Immature natural killer cell (primary cell): ENCODE measurements around the gene MRPL20. TPM values are rescaled to one million over a fixed set of nuclear protein-coding genes. Genes with fewer than 3 reads are reported as not detected.
"Not testable (repeated sequence)": the region's sequence is repeated elsewhere in the genome, so short reads cannot be mapped to it uniquely, and the experiment has no call there.

Source experiments
- DNase-seq, 3 donors: peaks; one replicate each; pipeline ENCODE4 v3.0.0; 2022; ENCODE audit warnings: mixed read lengths in 1 of 3
- H3K27ac Mint-ChIP-seq, 6 donors: one replicate each; pipeline ENCODE4 v1.8.0; 2020; ENCODE audit warnings: mixed read lengths in 6 of 6, mild to moderate bottlenecking in 5 of 6, inconsistent platforms in 4 of 6, moderate library complexity in 3 of 6
- H3K27me3 Mint-ChIP-seq, 3 donors: one replicate each; pipeline ENCODE4 v1.8.0; 2020 to 2021; ENCODE audit warnings: low read depth in 3 of 3, mild to moderate bottlenecking in 3 of 3, mixed read lengths in 3 of 3, moderate library complexity in 3 of 3, inconsistent platforms in 1 of 3
- H3K36me3 Mint-ChIP-seq, 3 donors: one replicate each; pipeline ENCODE4 v1.8.0; 2020; ENCODE audit warnings: mixed read lengths in 3 of 3, inconsistent platforms in 2 of 3, mild to moderate bottlenecking in 2 of 3
- H3K4me1 Mint-ChIP-seq, 2 donors: one replicate each; pipeline ENCODE4 v1.8.0; 2020; ENCODE audit warnings: inconsistent platforms in 2 of 2, mild to moderate bottlenecking in 2 of 2, mixed read lengths in 2 of 2, moderate library complexity in 1 of 2
- H3K4me3 Mint-ChIP-seq, 5 donors: one replicate each; pipeline ENCODE4 v1.8.0; 2020; ENCODE audit warnings: mild to moderate bottlenecking in 5 of 5, mixed read lengths in 5 of 5, inconsistent platforms in 3 of 5, moderate library complexity in 3 of 5
- H3K9me3 Mint-ChIP-seq, 6 donors: one replicate each; pipeline ENCODE4 v1.8.0; 2020; ENCODE audit warnings: mild to moderate bottlenecking in 6 of 6, mixed read lengths in 6 of 6, inconsistent platforms in 4 of 6, moderate library complexity in 3 of 6
- polyA plus RNA-seq, 3 donors: library from polyadenylated mRNA; unstranded; fragments of 300-500 nt; fragmentation: Illumina TruSeq; gene quantifications; one replicate each; pipeline ENCODE4 v1.2.3, GENCODE V29; 2021

The MRPL20 gene
- polyA plus RNA-seq, result 100 to 1,000 TPM; 167 to 194 (median 182) TPM

- Mint-ChIP-seq H3K4me1 (peaks cover 26 to 36% of the 10 kb centered on the region in 2 donors), H3K9me3 (no peaks in the 10 kb centered on the region), H3K27me3 (peaks cover 5 to 10% (median 5%) of the 10 kb centered on the region in 3 donors), H3K4me3 (peak within 1 kb of the TSS; percentile 91 to 94 (median 93)), H3K36me3 (peaks cover 7 to 15% (median 9%) of the 10 kb centered on the region in 3 donors), H3K27ac (peak within 1 kb of the TSS; percentile 76 to 94 (median 91))
- DNase-seq, result peak; percentile 95 to 96 (median 95)
These were observed at the start of gene MRPL20 for GRCh38 chr1:1406821-1407635. Gene MRPL20, minus strand, starts transcription at chr1:1407293. Its CDS starts 76 bp downstream, at chr1:1407217.

GRCh38 chr1:1456683-1457255, 49.7 kb upstream of the MRPL20 start:
- DNase-seq, H3K4me3 Mint-ChIP-seq, H3K4me1 Mint-ChIP-seq, H3K27ac Mint-ChIP-seq, H3K9me3 Mint-ChIP-seq, H3K27me3 Mint-ChIP-seq, H3K36me3 Mint-ChIP-seq: not testable (repeated sequence)

DNA sequence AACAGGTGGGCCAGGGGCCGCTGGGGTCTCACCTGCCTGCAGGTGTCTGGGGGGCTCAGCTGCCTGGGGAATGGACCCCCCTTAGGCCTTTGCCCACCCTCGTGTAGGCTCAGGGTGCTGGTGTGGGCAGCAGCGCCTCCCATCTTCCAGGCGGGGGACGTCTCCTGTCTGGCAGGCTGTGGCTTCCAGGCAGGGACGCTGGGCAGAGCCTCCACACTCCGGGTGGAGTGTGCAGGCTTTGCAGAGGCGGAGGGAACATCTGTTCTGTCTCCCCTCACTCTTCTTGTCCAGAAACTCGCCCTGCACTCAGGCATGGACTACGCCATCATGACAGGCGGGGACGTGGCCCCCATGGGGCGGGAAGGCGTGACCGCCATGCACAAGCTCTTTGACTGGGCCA, 48.8 kb upstream of the MRPL20 start:
- not testable (repeated sequence) for H3K27ac Mint-ChIP-seq, H3K4me3 Mint-ChIP-seq, DNase-seq, H3K9me3 Mint-ChIP-seq, H3K36me3 Mint-ChIP-seq, H3K27me3 Mint-ChIP-seq, H3K4me1 Mint-ChIP-seq

GRCh38 chr1:1455366-1455884, 48.3 kb upstream of the MRPL20 start:
- H3K4me1 Mint-ChIP-seq, result no peaks in the 10 kb centered on the region
- H3K4me3 Mint-ChIP-seq, result no peak overlapping the region
- H3K27me3 Mint-ChIP-seq, result peaks cover 0 to 2% (median 0%) of the 10 kb centered on the region in 3 donors
- no peak for DNase-seq
- H3K9me3 Mint-ChIP-seq, result no peaks in the 10 kb centered on the region
- no peak overlapping the region for H3K27ac Mint-ChIP-seq
- no peaks in the 10 kb centered on the region for H3K36me3 Mint-ChIP-seq

- H3K27ac Mint-ChIP-seq, DNase-seq, H3K9me3 Mint-ChIP-seq, H3K27me3 Mint-ChIP-seq, H3K36me3 Mint-ChIP-seq, H3K4me3 Mint-ChIP-seq, H3K4me1 Mint-ChIP-seq: not testable (repeated sequence)
These were observed 47.4 kb upstream of the MRPL20 start for GRCh38 chr1:1454286-1455056.

GRCh38 chr1:1452882-1453281, 45.8 kb upstream of the MRPL20 start:
- H3K27ac Mint-ChIP-seq, result no peak overlapping the region
- DNase-seq, result no peak

DNA sequence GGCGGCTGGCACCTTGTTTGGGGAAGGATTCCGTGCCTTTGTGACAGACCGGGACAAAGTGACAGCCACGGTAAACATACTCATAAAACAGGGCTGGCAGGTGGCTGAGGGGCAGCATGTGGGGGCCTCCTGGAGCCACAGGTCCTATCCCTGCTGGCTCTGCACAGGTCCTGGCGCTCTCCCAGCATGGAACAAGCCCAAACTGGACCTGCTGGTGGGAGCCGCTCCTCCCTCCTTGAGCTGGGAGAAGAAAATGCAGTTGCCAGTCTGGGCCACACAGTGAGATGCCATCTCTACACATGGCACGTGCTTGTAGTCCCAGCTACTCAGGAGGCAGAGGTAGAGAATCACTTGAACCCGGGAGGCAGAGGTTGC, 45.3 kb upstream of the MRPL20 start:
- not testable (repeated sequence) for DNase-seq, H3K36me3 Mint-ChIP-seq, H3K27me3 Mint-ChIP-seq, H3K9me3 Mint-ChIP-seq, H3K27ac Mint-ChIP-seq, H3K4me1 Mint-ChIP-seq, H3K4me3 Mint-ChIP-seq

More at GRCh38 chr1:1452882-1453281, 45.8 kb upstream of the MRPL20 start:
- Mint-ChIP-seq H3K9me3 (no peaks in the 10 kb centered on the region), H3K27me3 (peaks cover 0 to 4% (median 2%) of the 10 kb centered on the region in 3 donors), H3K4me1 (no peaks in the 10 kb centered on the region), H3K36me3 (no peaks in the 10 kb centered on the region), H3K4me3 (no peak overlapping the region)

GRCh38 chr1:1451696-1452364, 44.7 kb upstream of the MRPL20 start:
- Mint-ChIP-seq H3K9me3 (no peaks in the 10 kb centered on the region), H3K4me1 (no peaks in the 10 kb centered on the region), H3K36me3 (no peaks in the 10 kb centered on the region), H3K4me3 (no peak overlapping the region), H3K27ac (no peak overlapping the region), H3K27me3 (peaks cover 0 to 4% (median 2%) of the 10 kb centered on the region in 3 donors)
- no peak for DNase-seq

DNA sequence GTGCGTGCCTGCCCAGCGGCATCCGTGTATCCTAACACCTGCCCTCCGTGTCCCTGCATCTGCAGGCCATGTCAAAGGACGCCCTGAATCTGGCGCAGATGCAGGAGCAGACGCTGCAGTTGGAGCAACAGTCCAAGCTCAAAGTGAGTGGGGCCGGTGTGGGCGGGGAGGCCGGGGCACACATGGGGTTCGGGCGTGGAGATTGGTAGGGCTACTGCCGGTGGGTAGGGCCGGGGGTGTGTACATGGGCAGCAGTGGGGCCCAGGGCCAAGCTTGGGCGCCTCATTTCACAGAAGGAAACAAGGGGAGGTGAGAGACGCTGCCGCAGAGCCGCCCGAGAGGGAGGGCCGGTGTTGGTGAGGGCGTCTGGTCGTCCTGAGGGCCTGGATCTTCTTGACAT, 43.5 kb upstream of the MRPL20 start:
- not testable (repeated sequence) for H3K9me3 Mint-ChIP-seq, H3K36me3 Mint-ChIP-seq, DNase-seq, H3K27ac Mint-ChIP-seq, H3K27me3 Mint-ChIP-seq, H3K4me1 Mint-ChIP-seq, H3K4me3 Mint-ChIP-seq

- Mint-ChIP-seq H3K9me3 (no peaks in the 10 kb centered on the region), H3K36me3 (no peaks in the 10 kb centered on the region), H3K27me3 (peaks cover 0 to 4% (median 0%) of the 10 kb centered on the region in 3 donors), H3K27ac (no peak within 1 kb of the TSS), H3K4me1 (no peaks in the 10 kb centered on the region), H3K4me3 (no peak within 1 kb of the TSS)
- no peak for DNase-seq
These were observed 42.1 kb upstream of the MRPL20 start, which contains the start of gene ATAD3C for GRCh38 chr1:1449099-1449739. Gene ATAD3C, plus strand, starts transcription at chr1:1449689. Its CDS starts 995 bp downstream, at chr1:1450684.

GRCh38 chr1:1446631-1447030, 39.5 kb upstream of the MRPL20 start:
- H3K27ac Mint-ChIP-seq, H3K4me3 Mint-ChIP-seq, H3K9me3 Mint-ChIP-seq, H3K27me3 Mint-ChIP-seq, DNase-seq, H3K36me3 Mint-ChIP-seq, H3K4me1 Mint-ChIP-seq: not testable (repeated sequence)

DNA sequence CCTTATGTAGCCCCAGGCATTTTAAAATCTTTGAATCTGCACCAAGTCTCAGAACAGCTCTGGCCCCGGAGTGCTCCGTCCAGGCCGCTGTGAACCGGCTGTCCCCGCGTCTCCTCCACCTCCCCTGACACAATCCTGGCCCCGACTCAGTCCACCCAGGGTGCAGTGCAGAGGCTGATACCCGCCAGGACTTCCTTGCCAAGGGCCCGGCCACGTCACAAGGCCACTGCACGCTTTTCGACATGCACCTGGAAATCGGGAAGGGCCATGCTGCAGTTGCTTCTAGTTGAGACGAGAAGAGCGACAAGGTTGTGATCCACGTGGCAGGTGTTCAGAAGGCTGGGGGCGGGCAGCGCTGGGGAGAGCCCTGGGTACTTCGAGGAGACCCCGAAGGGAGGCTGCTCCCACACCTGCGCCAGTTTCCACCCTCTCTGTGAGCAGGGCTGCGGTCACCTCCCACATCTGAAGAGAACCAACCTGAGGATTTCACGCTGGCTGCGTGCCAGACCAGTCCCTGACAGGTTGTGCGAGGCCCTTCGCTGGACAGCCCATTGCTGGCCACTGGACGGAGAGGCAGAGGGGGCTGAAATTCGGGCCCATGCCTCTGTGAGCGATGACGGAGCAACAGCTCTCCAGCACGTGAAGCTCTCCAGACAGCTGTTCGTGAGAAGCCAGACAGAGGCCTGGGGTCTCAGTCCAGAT, 35.1 kb upstream of the MRPL20 start:
- H3K4me3 Mint-ChIP-seq, result no peak overlapping the region
- no peaks in the 10 kb centered on the region for H3K36me3 Mint-ChIP-seq
- no peak overlapping the region for H3K27ac Mint-ChIP-seq
- DNase-seq, result no peak
- H3K4me1 Mint-ChIP-seq, result peaks cover 0 to 1% of the 10 kb centered on the region in 2 donors
- H3K27me3 Mint-ChIP-seq, result peaks cover 2 to 4% (median 3%) of the 10 kb centered on the region in 3 donors
- H3K9me3 Mint-ChIP-seq, result no peaks in the 10 kb centered on the region
